Activated CD4-positive, alpha-beta T cell treated with anti-CD3 and anti-CD28 coated beads, Interleukin-2, Interleukin-4, amounts not matched to agents 100 ng/mL and 50 ng/mL, durations not matched to agents 16 hours and 8 hours (primary cell): ENCODE measurements around the gene BANK1.

Experiments used
- DNase-seq: peaks from one replicate; pipeline ENCODE4 v3.0.0-alpha.2; 2020; ENCODE audit warnings: low spot score

The BANK1 gene

GRCh38 chr4:101958547-101958946, 168.0 kb downstream of the BANK1 start:
- DNase-seq = no peak

- DNase-seq = no peak
Measured at GRCh38 chr4:101960431-101960830, 169.9 kb downstream of the BANK1 start.

- no peak for DNase-seq
Measured at GRCh38 chr4:101961144-101961543, 170.6 kb downstream of the BANK1 start.

GRCh38 chr4:101967697-101968346, 177.3 kb downstream of the BANK1 start:
- no peak for DNase-seq

GRCh38 chr4:101968364-101968763, 177.8 kb downstream of the BANK1 start:
- DNase-seq = no peak

- no peak for DNase-seq
Measured at GRCh38 chr4:101969965-101970364, 179.4 kb downstream of the BANK1 start.

GRCh38 chr4:101970547-101971155, 180.1 kb downstream of the BANK1 start:
- no peak for DNase-seq

GRCh38 chr4:101972791-101973190, 182.3 kb downstream of the BANK1 start:
- no peak for DNase-seq

GRCh38 chr4:101973361-101973760, 182.8 kb downstream of the BANK1 start:
- DNase-seq = no peak

- no peak for DNase-seq
Measured at GRCh38 chr4:101977076-101977475, 186.5 kb downstream of the BANK1 start.

- DNase-seq = no peak
Measured at GRCh38 chr4:101981756-101982155, 191.2 kb downstream of the BANK1 start.

GRCh38 chr4:101983835-101984234, 193.3 kb downstream of the BANK1 start:
- no peak for DNase-seq

GRCh38 chr4:101987623-101988243, 197.2 kb downstream of the BANK1 start:
- DNase-seq = no peak

GRCh38 chr4:101989551-101989950, 199.0 kb downstream of the BANK1 start:
- DNase-seq = no peak

- no peak for DNase-seq
Measured at GRCh38 chr4:101992446-101992845, 201.9 kb downstream of the BANK1 start.

GRCh38 chr4:101993002-101993841, 202.7 kb downstream of the BANK1 start:
- no peak for DNase-seq

- no peak for DNase-seq
Measured at GRCh38 chr4:101993842-101994775, 203.6 kb downstream of the BANK1 start.

- peak; percentile 21 for DNase-seq
Measured at GRCh38 chr4:102007959-102008425, 217.5 kb downstream of the BANK1 start.

- no peak for DNase-seq
Measured at GRCh38 chr4:102008711-102009110, 218.2 kb downstream of the BANK1 start.

- DNase-seq = no peak
Measured at GRCh38 chr4:102022343-102022742, 231.8 kb downstream of the BANK1 start.

GRCh38 chr4:102027961-102028360, 237.4 kb downstream of the BANK1 start:
- no peak for DNase-seq
